Psoas muscle (tissue), 8 donors: ENCODE data around the gene MVD. TPM values are rescaled to one million over a fixed set of nuclear protein-coding genes. Genes with fewer than 3 reads are reported as not detected.

Source experiments
- ATAC-seq, 4 donors: fragments of 200-7000 bp; cut with Tn5 transposase; one replicate each; pipeline ENCODE4 v1.9.1; 2020; ENCODE audit warnings: moderate library complexity in 3 of 4, mild to moderate bottlenecking in 2 of 4
- DNase-seq, 2 donors: peaks; one replicate each; pipeline ENCODE4 v3.0.0-alpha.2; 2020
- H3K27ac ChIP-seq: fragments of 200-600 bp; one replicate; pipeline ENCODE4 v1.8.0; 2022
- H3K27me3 ChIP-seq, 3 donors: fragments of 200-600 bp in 1 of 3; one replicate each; pipeline versions ENCODE4 v1.6.1 to v1.8.0; 2013 to 2022; ENCODE audit warnings: low read length in 2 of 3, mild to moderate bottlenecking in 2 of 3, moderate library complexity in 1 of 3; ENCODE audit not compliant: insufficient read depth in 3 of 3
- H3K36me3 ChIP-seq, 2 donors: fragments of 200-600 bp in 1 of 2; one replicate each; pipeline versions ENCODE4 v1.6.1 to v1.8.0; 2013 to 2022; ENCODE audit warnings: low read depth in 1 of 2, mild to moderate bottlenecking in 1 of 2, moderate library complexity in 1 of 2; ENCODE audit not compliant: insufficient read depth in 1 of 2
- H3K4me1 ChIP-seq: fragments of 200-600 bp; one replicate; pipeline ENCODE4 v1.8.0; 2022
- H3K4me3 ChIP-seq: fragments of 200-600 bp; one replicate; pipeline ENCODE4 v1.8.0; 2022; ENCODE audit warnings: mild to moderate bottlenecking
- H3K9me3 ChIP-seq: fragments of 200-600 bp; one replicate; pipeline ENCODE4 v1.8.0; 2022
- WGBS, 3 donors: extraction: QIAGEN DNeasy Blood & Tissue Kit; methylation state at CpG; one replicate each; pipeline versions ENCODE4 v1.1.6 to v1.1.7; 2013; 5-methylcytosine and 5-hydroxymethylcytosine counted together
- intact Hi-C, 2 donors: fragments of 100-400 bp; cut with DNase I; formaldehyde crosslinking; loops; one replicate each; pipeline versions ENCODE4 v1.11.0 to v1.14.2; 2022
- polyA plus RNA-seq, 3 donors: library from polyadenylated mRNA; stranded (reverse); fragments of 200-250 nt; gene quantifications; one replicate each; pipeline ENCODE4 v1.2.3, GENCODE V29; 2013
- total RNA-seq, 4 donors: library from RNA; stranded (reverse); fragmentation: NEBNext Ultra II Directional in 2 of 4; extraction: Animal tissue kit (Norgen Biotek cat#: 25700) in 2 of 4; gene quantifications; one replicate each; pipeline versions ENCODE4 v1.2.1 to v1.2.4, GENCODE V29; 2021 to 2023
- TF ChIP-seq, protein P1 (sequence below): fragments of 200-600 bp; IDR thresholded peaks from one replicate; pipeline ENCODE4 v1.8.0; 2022; ENCODE audit warnings: antibody characterized with exemption
- donor health status: healthy with polysubstance abuse.
- donor health status: DM: no; HTN: no; CAD: no; lungs with moderate emphysema.
- donor health status: Bipolar disorder and iron deficiency.
- donor health status: healthy.
- donor health status: DM: yes; HTN: yes; CAD: no.
- donor health status: DM: no; HTN: no; CAD: no.
- donor health status: DM: no; HTN: no; CAD: no.
- donor health status: DM: yes; HTN: yes; CAD: no.

Gene MVD
- total and polyA plus RNA-seq, 7 donors, result 11.7 to 26.8 (median 15.9) TPM

DNA sequence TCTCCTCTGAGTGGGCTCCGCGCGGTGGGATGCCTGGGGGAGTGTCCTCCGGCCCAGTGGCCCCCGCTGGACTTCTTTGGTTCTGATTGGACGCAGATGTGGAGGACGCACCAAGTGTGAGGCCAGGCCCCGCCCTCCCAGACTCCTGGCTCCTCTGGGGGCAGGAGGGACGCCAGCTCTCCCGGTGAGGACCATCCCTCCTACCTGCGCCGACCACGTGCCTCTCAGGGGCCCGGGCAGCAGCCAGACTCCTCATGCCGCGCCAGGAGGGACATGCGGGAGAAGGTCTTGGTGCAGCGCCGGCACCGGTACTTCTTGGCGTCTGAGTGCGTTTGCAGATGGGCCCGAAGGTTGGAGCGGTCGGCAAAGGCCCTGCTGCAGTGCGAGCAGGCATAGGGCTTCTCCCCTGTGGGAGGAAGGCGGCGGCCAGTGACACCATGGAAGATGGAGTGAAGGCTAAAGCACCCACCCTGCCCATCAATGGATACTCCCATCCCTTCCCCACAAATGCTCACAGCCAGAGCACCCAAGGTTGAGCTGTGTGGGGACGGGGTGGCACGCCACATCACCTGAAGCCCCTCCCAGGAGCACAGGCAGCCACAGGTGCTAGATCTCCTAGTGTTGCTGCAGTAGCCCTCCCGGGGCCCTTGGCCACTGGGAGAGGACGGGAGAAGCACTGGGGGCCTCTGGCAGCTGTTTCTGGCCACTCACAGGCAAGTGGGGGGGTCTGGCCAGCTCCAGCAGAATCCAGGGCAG is 15.5 kb upstream of the MVD start:
- no peaks in the 10 kb centered on the region for H3K36me3 ChIP-seq
- 50 to 76% (median 52%) methylated on average over 32 of the region's 32 CpGs for WGBS, 3 donors
- H3K27me3 ChIP-seq, result peaks cover 0 to 4% (median 0%) of the 10 kb centered on the region in 3 donors
- DNase-seq, result no peak
- intact Hi-C loops, result no loop called here
- no peak overlapping the region for H3K27ac ChIP-seq
- TF ChIP-seq, protein P1, sequence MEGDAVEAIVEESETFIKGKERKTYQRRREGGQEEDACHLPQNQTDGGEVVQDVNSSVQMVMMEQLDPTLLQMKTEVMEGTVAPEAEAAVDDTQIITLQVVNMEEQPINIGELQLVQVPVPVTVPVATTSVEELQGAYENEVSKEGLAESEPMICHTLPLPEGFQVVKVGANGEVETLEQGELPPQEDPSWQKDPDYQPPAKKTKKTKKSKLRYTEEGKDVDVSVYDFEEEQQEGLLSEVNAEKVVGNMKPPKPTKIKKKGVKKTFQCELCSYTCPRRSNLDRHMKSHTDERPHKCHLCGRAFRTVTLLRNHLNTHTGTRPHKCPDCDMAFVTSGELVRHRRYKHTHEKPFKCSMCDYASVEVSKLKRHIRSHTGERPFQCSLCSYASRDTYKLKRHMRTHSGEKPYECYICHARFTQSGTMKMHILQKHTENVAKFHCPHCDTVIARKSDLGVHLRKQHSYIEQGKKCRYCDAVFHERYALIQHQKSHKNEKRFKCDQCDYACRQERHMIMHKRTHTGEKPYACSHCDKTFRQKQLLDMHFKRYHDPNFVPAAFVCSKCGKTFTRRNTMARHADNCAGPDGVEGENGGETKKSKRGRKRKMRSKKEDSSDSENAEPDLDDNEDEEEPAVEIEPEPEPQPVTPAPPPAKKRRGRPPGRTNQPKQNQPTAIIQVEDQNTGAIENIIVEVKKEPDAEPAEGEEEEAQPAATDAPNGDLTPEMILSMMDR, result no peak
- H3K4me1 ChIP-seq, result peaks cover 45% of the 10 kb centered on the region
- no peaks in the 10 kb centered on the region for H3K9me3 ChIP-seq
- no peak for ATAC-seq
- no peak overlapping the region for H3K4me3 ChIP-seq

DNA sequence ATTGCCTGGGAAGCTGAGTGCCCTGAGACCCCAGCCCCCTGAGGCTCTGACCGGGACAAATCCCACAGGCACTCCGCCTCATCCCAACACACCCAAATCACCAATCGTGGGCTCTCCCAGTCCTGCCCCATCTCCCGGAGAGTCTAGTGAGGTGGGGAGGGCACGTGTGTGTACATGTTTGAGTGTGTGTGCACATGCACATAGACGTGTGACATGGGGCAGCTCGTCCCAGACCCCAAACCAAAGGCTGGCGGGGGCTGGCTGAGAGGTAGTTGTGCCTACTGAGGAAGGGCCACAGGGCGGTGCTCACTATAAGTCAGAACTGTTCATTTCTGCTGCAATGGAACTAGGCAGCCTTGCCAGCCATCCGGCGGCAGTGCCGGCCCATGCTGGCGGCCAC is 14.8 kb upstream of the MVD start:
- Histone ChIP-seq H3K9me3 (no peaks in the 10 kb centered on the region), H3K27me3 (peaks cover 0 to 4% (median 0%) of the 10 kb centered on the region in 3 donors), H3K4me3 (no peak overlapping the region), H3K27ac (no peak overlapping the region), H3K4me1 (peaks cover 52% of the 10 kb centered on the region), H3K36me3 (no peaks in the 10 kb centered on the region)
- intact Hi-C loops, result no loop called here
- TF ChIP-seq, protein P1, result no peak
- no peak for ATAC-seq
- DNase-seq, result no peak
- WGBS, 3 donors, result 50 to 66% (median 54%) methylated on average over 12 to 13 of the region's 13 CpGs

DNA sequence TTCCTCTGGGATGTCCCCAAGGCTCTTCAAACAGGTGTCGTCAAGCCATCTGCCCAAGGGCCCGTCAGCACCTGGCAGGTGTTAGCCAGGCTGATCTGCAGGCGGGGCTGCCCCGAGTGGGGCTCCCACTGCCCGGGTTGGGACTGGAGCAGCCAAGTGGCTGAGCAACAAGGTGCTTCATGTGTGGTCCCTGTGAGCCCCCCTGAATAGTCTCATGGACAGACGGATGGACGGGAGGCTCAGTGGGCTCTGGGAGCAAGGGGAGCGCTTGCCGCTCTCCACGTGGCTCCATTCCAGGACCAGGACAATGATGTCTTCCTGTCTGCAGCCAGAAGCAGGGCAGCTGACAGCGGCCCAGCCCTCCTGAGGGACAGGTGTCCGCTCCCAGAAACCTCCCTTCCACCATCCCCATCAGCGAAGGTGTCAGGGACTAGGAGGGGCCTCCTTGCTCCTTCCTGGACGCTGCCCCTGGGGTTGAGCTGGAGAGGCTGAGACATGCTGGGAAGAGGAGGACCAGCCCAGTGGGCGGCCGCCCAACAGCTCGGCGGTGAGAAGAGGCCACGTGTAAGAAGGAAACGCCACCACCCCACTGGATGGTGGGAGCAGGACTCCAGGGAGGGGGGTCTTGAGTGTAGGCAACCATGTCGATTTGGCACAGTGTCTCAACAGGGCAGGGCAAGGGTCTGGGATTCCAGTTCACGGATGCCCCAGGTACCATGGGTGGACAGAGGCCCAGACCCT is 13.8 kb upstream of the MVD start:
- Histone ChIP-seq H3K4me1 (peaks cover 56% of the 10 kb centered on the region), H3K4me3 (no peak overlapping the region), H3K36me3 (no peaks in the 10 kb centered on the region), H3K9me3 (no peaks in the 10 kb centered on the region), H3K27ac (peak overlapping the region; percentile 82), H3K27me3 (peaks cover 0 to 4% (median 0%) of the 10 kb centered on the region in 3 donors)
- intact Hi-C loops, result no loop called here
- ATAC-seq (no peak), DNase-seq (no peak)
- TF ChIP-seq, protein P1, result no peak
- WGBS, 3 donors, result 49 to 58% (median 56%) methylated on average over 19 to 22 of the region's 22 CpGs

DNA sequence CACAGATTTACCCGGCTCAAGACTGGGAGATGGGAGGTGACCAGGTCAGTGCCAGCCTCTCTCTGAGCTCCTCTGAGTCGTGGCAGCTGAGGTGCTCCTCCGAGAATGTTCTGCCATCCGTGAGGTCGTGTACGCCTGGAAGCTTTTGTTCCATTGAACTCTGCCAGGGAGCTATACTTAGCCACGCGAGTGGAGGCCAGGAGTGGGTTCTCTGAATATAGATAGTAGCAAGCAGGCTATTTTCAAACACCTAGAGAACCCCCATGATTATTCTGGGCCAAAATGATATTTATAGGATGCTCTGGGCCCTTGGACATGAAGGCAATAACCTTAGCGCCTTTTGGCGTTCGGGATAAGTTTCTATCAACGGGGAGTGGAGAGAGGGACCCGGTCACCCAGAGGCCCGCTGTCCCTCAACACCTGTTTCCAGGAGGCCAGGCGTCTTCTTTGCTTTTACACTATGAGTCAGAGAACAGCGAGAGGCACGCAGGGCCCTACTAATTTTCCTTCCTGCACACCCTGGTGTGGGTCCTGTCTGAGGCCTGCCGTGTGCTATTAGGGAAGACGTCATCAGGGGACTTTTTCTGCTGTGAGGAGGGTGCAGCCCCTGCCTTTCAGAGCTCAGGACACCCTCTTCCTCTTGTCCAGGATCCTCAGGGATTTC is 11.0 kb upstream of the MVD start:
- intact Hi-C loops, result no loop called here
- DNase-seq, result peak in 1 of 2 donors; percentile 86
- WGBS, 3 donors, result 30 to 49% (median 37%) methylated on average over 19 of the region's 19 CpGs
- H3K27me3 ChIP-seq, result peaks cover 0 to 4% (median 0%) of the 10 kb centered on the region in 3 donors
- peaks cover 56% of the 10 kb centered on the region for H3K4me1 ChIP-seq
- peaks cover 0 to 1% of the 10 kb centered on the region in 2 donors for H3K36me3 ChIP-seq
- TF ChIP-seq, protein P1, result no peak
- peak; percentile 78 to 86 (median 84) for ATAC-seq
- H3K4me3 ChIP-seq, result peak overlapping the region; percentile 1
- peak overlapping the region; percentile 82 for H3K27ac ChIP-seq
- no peaks in the 10 kb centered on the region for H3K9me3 ChIP-seq
